Activated CD8-positive, alpha-beta memory T cell treated with anti-CD3 and anti-CD28 coated beads, Interleukin-2, amount 50 U/mL, for 48 hours (primary cell): ENCODE data around the gene GJB1.
A peak's percentile ranks its signal among the peaks of the same experiment; 100 is the strongest.
"Not testable (repeated sequence)": the region's sequence is repeated elsewhere in the genome, so short reads cannot be mapped to it uniquely, and the experiment has no call there.

Experiments used
- DNase-seq: peaks from one replicate; pipeline ENCODE4 v3.0.0-alpha.2; 2020

The GJB1 gene

DNA sequence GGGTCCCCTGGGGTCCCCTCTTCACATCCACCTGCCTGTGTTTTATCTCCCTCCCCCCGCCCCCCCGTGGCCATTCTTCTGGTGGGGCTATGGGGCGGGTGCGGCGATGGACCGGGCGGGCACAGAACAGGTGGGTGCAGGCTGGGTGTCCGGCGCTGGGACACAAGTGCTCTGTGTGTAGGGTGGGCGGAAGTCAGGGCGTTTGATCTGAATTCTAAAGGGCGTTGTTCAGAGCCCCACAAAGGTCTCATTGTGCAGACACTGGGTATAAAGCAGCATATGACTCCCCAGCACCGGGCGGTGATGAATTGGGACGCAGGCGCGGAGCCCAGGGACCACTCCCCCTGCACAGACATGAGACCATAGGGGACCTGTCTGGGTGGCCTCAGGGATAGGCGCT lies at the start of gene GJB1:
GJB1 (plus strand) TSS at position 296 of the 400 bp plus-strand sequence. CDS start 484 bp downstream, outside the sequence.
- no peak for DNase-seq

DNA sequence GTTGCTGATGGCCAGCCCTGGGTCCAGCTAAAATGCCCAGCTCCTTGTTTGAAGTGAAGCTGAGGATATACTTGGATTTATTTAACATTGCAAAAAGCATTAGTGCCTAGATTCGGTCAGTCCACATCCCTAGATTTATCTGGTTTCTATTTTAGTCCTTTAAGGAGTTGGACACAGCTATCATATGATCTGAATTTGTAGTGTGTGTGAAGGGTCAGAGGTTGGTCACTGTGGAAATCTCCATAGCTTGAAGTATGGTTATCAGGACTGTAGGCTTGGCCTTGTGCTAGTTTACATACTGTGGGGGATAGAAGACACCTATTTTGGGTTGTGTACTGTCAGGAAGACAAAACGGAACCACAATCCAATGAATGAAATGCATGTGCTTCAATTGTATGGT lies 49.6 kb upstream of the GJB1 start:
- no peak for DNase-seq

DNA sequence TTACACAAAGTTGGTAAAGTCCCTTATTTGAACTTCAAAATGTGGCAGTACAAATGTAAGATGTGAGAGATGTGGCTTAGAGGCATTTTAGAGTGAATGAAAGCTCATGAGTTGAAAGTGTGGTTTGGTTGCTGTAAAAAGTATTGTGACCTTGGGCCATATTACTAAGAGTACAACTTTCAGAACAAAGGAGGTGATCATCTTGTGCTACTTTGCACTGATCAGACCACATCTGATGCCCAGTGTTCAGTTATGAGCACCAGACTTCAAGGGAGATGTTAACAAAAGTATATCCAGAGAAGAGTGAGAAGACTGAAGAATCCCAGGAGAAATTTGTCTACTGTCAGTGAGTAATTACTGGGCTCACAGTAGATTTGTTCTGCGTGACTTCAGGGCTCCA lies 48.2 kb upstream of the GJB1 start:
- DNase-seq: no peak

DNA sequence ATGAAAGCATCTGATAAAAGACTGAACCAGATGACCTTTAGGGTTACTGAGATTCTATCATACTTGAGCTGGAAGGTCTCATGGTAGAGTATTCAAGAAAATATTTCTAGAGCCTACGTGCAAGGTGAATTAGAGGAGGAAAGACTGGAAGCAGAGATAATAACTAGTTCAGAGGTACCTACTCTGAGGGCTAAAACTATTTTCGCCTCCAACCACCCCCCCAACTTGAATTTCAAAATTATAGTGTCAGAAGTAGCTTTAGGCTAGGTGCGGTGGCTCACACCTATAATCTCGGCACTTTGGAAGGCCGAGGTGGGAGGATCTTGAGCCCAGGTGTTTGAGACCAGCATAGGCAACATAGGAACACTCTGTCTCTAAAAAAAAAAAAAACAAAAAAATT lies 47.5 kb upstream of the GJB1 start:
- DNase-seq: no peak

DNA sequence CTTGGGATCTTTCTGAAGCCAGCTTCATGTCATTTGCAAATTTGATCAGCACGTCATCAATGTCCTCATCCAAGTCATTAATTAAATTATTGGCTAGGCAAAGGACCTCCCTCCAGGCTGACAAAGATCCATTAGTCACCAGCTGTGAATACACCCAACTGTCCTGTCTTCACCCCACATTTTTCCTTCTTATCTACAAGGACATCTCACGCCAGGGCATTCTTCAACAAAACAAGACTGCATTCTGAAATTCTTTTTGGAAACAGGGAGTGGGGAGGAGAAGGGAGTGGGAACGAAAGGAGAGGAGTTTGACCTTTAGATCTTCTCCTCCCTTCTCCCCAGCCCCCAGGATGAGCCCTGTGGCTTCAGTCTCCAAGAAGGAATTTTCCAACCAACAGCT lies 45.7 kb upstream of the GJB1 start:
- no peak for DNase-seq

DNA sequence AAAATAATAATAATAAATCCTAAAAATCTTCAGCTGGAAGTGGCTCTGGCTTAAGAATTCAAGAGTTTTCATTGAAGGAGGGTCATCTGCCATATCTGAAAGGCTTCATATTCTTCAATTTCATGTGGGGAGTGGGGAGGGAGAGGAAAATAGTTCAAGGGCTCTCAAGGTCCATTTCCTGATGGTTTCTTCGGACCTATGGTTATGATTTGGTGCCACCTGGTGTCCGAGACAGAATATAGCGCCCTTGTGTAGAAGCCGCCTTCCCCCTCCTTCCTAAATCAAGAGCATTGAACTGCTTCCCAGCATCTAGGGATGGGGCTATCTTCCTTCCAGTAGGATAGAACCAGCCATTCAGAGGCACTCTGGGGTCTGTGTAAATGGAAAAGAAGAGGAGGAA lies 44.1 kb upstream of the GJB1 start:
- DNase-seq: no peak

DNA sequence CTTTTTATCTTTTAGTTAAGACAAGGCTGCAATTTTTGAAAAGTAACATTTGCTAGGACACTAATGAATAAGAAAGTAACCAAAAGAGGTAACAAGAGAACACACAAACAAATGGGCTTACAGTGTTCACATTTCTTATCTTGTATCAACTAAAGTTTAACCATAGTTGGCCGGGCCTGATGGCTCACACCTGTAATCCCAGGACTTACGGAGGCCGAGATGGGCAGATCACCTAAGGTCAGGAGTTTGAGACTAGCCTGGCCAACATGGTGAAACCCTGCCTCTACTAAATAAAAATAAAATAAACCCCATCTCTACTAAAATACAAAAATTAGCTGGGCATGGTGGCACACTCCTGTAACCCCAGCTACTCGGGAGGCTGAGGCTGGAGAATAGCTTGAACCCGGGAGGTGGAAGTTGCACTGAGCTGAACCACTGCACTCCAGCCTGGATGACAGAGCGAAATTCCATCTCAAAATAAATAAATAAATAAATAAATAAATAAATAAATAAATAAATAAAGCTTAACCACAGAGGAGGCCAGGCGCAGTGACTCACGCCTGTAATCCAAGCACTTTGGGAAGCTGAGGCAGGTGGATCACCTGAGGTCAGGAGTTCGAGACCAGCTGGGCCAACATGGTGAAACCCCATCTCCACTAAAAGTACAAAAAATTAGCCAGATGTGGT lies 42.3 kb upstream of the GJB1 start:
- DNase-seq: not testable (repeated sequence)

DNA sequence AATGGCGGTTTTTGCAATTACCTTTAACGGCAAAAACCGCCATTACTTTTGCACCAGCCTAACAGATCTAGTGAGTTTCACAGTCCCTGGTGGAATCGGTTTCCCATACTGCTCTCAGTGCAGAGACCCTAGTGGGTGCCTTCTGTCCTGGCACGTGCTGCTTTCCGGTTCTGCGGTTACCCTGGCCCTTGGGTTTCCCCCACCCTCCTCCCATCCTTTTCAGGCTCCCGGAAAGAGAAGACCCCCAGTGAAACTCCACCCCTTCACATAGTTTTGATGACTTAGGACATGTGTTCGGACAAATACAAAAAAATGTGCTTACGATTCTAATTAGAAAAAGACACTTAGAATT lies 41.5 kb upstream of the GJB1 start:
- peak; percentile 62 for DNase-seq

DNA sequence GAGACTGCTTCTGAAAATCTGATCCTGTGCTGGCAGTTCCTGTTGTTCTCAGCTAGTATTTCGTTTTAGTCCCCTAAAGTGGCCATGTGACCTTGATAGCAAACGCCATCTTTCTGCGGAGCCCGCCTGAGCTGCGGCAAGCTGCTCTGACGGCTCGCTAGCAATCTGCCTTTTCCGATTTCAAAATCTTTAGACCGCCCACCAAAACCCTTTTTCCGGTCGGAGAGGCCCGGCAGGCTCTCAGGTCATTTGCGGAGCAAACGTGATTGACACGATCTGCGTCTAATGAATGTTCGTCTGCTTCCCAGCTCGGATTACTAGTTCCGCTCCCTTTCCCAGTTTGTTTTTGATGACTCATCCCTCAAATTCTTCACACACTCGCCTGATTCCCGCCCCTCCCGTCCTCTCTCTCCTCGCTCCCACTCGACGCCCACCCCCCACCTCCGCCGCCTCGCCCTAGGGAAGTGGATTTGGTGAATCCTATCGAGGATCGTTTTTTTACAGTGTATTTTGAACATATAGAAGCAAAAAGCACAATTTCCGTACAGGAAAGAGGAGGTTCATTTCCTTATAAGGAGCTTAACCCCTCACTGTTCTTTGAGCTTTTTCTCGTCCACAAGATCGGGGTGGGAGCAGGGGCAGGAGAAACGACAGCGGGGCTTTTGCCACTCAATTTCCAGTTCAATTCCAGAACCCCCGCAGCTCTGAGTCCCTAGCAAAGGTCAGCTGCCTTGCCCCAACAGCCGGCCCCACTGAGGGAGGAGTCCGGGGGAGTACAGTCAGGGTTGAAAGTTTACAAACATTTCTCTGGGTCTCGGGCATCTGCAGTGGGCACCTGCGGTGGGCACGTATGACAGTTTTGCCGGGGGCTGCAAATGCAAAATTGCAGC lies 40.9 kb upstream of the GJB1 start:
- peak; percentile 79 for DNase-seq

DNA sequence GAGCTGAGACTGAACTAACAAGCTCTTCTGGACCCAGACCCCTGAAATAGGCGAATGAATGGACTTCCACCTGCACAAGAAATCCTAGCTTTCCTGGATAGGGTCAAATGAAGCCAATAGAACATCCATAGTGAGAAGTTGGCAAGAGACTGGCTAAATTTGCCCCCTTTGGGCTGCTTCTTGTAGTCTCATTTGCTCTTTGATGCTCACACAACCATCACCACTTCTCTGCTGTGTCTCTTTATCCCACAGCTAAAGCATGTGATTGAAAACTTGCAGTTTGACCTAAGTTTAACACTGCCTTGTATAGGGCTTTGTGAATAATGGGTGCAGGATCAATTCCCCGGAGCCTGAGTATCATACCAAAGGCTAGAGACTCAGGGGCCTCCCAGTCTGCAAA lies 40.2 kb upstream of the GJB1 start:
- no peak for DNase-seq

DNA sequence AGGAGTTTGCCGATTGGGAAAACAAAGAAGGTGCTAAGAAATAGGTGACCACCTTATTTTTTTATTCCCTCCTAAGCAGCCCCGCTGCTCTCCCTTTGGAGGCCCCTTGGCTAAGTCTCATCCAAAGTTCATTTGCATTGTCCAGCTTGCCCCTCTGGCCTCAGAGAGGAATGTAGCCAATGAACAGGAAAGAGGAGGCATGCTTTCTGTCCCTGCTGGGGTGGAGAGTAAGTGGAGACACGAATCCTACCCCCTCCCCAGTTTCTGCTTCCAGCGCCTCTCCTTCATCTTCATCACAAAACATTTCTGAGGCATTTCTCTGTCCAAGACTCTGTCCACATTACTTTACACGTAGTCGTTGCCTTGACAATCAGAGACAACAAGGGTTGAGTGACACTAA lies 39.7 kb upstream of the GJB1 start:
- DNase-seq: no peak

DNA sequence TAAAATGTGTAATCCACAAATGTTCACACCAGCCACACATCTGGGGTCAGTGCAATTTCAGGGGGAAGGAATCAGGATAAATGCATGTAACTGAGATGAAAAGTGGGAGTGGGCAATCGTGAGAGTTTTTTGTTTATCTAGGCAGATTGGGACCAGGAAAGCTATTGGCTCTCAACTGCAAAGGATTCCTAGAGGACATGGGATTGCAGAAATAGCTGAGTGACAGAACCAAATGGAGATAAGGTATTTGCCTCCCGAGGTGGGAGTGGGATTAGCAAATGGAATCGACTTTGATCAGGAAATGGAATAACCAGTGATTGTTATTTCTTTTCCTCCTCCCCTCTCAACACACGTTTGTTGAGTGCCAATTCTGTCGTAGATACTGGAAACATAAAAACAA lies 38.9 kb upstream of the GJB1 start:
- no peak for DNase-seq

DNA sequence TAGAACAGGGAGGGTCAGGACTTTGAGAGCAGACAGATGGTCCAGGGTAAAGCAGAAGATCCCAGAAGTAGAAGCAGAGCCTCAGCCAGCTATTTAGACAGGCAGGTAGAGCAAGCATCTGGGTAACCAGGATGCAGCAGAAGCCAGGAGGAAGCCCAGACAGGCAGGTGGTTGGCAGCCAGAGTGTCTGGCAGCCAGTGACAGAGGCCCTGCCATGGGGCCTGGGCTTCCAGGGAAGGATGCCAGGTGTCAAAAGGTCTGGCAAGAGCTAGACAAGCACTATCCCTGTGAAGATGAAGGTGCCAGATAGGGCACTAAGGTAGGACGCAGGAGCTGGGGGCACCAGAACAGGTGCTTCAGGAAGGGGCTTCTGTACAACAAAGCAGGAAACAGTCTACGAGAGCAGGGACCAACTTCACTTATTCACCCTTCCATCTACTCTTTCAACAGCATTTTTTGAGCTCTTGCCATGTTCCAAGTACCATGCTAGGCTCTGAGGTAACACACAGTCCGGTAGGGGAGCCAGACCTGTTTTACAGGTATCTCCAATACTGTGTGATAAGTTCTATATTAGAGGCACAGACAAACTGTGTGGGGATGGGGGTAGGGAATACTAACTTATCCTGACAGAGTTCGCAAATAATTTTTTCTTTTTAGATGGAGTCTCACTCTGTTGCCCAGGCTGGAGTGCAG lies 38.1 kb upstream of the GJB1 start:
- no peak for DNase-seq

DNA sequence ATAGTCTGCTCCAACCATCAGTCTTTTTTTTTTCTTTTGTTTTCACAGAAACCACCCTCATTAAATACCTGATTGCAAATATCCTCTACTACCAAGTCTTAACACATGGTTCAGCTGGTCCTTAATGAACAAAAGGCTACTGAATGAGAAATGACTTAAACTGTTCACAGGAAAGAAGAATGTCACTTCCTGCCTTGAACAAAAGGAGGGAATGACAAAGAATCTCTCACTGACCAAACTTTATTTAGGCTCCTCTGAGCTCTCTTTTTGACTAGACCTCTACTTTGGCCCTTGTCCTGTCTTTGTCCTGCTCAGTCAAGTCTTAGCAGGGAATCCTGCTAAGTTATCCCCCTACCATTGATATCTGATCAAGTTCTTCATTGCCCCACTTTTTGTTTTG lies 31.8 kb upstream of the GJB1 start:
- no peak for DNase-seq

DNA sequence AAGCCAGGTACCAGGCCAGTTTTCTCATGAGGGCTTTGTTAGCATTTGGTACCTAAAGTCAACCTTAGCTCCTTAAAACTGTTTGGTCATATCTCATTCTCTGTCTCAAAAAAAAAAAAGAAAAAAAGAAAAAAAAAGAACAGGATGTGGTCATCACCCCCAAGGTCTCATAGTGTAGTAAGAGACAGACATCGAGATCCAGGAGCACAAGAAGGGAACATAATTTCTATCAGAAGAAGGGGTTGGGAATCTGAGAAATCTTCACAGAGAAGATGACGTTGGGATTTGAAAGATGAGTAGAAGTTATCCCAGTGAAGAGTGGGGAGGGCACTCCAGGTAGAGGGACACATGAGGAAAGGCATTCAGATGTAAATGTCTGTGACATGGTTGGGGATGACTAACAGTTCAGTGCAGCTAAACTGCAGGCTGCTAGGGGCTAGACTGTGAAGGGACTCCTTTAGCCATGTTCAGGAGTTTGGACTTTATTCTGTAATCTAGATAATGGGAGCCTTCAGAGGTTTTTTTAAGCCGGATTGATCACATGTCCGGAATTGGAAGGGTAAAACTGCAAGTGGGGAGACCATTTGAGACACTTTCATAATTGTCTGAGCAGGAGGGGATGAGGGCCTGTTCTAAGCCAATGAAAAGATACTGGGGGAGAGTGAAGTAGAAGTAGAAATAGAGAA lies 26.9 kb upstream of the GJB1 start:
- peak; percentile 50 for DNase-seq

DNA sequence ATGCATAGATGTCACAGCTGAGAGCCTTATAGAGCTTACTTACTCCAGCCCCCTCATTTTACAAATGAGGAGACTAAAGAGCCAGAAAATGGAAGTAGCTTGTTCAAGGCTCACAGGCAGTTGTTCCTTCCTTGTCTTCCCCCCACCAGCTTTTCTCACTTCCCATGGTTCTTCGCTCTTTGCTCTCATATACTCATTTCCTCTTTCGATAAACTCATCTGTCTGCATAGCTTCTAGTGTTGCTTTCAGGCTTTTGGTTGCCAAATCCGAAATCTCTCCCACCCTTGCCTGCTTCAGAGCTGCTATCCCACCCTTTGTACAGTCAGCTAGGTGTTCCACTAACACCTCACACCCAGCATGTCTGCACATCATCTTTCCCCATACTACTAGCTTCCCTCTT lies 25.0 kb upstream of the GJB1 start:
- no peak for DNase-seq

DNA sequence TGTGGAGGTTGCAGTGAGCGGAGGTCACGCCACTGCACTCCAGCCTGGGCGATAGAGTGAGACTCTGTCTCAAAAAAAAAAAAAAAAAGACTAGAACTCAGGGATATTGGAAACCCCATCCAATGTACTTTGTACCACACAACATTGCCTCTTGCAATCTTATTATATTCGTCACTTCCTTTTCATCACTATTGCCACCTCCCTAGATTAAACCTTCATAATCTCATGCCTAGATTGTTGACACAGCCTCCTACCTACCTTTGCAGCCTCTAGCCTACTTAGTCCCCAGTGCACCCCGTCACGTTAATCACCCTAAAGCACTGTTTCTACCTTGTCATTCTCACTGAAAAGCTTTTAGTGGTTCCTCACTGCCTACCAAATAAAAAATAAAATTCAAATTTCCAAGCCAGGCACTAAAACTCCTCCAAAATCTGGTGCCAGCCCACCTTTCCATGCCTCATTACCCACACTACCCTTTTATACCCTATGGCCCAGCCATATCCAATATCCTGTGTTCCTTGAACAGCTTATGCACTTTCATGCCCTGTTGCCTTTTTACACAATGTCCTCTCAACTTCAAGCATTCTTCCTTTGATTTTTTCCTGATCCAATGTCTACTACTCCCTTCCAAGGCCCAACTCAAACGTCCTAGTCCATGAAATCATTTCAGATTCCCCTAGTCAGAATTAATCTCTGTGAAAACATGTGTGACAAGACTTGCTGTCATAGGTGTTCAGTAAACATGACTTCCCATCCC lies 23.6 kb upstream of the GJB1 start:
- no peak for DNase-seq

DNA sequence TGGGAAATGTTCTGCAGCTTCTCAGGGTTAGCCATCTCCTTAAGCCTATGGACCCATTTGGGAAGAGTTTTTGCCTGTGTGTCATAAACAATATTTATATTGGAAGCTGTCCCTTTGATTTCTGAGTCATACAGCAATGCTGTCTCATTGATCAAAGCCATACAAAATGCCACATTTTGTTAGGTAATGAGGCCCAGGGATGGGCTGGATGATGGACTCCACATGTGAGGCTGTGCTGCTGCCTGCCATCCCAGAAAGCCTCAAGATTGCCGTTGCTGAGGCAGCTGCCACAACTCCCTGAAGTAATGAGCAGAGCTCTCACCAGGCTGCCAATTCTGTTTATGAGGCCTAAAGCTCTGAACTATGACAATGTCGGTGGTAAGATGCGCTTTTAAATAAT lies 12.2 kb upstream of the GJB1 start:
- no peak for DNase-seq

DNA sequence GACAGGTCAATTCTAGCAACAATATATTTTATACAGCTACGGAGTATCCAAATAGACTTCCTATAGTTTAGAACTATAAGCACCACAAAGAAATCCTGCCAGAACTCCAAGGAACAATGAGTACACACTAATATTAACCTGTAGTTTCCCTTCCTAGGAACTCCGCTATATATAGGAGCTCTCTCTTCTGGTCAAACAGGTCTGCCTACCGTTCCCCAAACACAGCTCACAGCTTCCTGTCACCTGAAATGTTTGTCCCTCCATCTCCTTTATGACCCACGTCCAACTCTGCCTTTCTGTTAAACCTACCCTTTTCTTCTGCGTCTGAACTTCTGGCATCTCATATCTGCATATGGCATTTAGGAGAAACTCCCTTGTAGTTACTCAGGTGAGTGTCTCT lies 10.5 kb upstream of the GJB1 start:
- no peak for DNase-seq

DNA sequence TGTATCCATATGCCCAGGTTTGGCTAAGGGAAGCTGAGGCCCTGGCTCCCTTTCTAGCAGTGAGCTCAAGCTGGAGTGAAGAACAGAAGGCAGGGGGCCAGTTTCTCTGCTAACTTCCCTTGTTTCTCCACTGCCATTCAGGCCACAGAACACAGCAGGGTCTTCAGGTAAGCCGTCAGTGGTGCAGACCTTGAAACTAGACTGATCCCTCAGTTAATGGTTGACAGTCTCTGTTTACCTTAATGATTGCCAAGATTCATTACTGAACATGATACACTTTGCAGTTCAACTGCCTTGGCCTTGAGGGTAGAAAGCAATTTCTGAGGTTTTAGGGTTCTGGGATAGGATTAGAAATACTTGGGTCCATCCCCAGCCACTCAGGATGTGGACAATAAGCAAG lies 8.9 kb upstream of the GJB1 start:
- DNase-seq: no peak

DNA sequence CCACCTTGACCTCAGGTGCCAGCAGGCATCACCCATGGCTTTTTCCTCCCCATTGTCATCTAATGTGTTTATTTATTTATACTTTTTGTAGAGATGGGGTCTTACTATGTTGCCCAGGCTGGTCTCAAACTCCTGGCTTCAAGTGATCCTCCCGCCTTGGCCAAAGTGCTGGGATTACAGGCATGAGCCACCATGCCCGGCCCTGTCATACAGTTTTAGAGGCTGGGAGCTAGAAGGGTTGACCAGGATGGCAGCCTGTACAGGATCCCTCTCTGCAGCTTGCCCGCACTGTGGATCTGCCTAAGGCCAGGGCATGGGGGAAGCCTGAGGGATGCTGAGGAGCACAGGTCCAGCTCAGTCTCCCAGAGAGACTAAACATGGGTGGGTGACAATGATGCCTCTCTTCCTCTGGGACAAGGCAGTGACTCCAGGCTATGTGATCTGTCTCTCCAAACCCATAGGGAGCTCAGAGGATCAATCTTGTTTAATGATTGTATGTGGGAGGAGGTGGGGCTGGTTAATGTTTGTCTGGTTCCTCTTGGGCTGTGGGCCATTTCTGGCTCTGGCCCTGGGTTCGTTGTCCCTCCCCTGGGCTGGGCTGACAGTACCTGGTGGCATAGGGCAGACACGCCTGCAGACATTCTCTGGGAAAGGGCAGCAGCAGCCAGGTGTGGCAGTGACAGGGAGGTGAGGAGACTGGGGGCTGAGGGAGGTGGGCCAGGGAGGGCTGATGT lies 8.3 kb upstream of the GJB1 start:
- no peak for DNase-seq

DNA sequence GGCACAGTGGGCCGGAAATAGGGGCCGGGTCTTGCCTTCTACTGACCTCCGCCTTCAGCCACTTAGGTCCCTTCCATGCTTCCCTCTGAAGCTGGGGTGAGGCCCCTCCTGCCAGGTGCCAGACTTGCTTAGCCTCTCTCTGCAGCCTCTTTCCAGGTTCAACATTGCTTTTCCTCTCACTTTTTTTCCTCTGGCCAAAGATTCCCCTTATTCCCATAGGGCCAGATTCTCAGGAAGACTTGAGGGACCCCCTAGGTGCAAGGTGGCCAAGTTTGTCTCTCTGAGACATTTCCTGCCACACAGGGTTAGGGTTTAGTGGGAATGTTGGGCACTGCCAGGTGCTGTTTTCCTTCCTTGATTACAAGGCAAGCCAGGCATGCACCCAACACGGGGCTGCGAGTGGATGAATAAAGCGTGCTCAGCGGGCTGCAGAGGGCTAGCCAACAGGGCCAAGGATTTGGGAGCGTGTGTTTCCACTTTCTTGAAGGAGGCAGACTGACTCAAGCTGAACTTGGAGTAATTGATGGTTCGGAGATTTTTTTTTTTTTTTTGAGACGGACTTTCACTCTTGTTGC lies 7.6 kb upstream of the GJB1 start:
- no peak for DNase-seq
